ENCODE measurements around the gene CADPS2. TPM values are rescaled to one million over a fixed set of nuclear protein-coding genes. Genes with fewer than 3 reads are reported as not detected.

CADPS2 gene
- total and polyA plus RNA-seq, 2 donors (not counting 1 experiment from before 2014, with no cell fraction given), result not detected

DNA sequence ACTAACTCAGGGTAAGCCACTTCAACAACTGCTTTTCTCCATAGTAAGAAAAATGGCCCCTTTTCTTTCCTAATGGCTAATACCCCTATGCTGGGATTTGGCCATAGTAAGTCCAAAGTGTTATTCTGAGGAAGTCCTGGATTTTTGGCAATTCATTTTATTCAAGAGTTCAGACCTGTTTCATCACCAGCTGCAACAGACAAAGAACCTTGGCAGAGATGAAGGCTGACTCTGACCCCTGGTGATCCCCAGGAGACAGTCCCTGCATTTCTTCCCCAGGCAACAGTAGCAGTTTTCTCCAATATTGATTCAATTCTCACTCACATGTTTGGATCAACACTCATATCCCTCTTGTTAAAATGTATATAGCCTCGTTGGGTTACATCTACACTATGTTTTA, 332.5 kb downstream of the CADPS2 start:
- H3K9me3 Mint-ChIP-seq (ENCODE audit: insufficient read depth), result no peaks in the 10 kb centered on the region
- no peak for ATAC-seq (ENCODE audit: low read depth)
- Histone ChIP-seq H3K9me3 (ENCODE audit: control extremely low read depth in 1 of 3, control insufficient read depth in 2 of 3, insufficient read depth in 1 of 3, low read length in 2 of 3) (no peaks in the 10 kb centered on the region), H3K79me2 (ENCODE audit: control insufficient read depth, insufficient read depth, low read length) (no peaks in the 10 kb centered on the region), H3K27me3 (replicated peaks in 1 of 4; ENCODE audit: control extremely low read depth in 1 of 4, control insufficient read depth in 3 of 4, insufficient read depth in 4 of 4, low read length in 3 of 4) (no peaks in the 10 kb centered on the region), H3K4me1 (ENCODE audit: control insufficient read depth in 2 of 2, insufficient read depth in 2 of 2, low read length in 2 of 2) (no peaks in the 10 kb centered on the region), H2AFZ (ENCODE audit: insufficient read depth, low read depth, low read length, poor library complexity, severe bottlenecking) (no peak overlapping the region), H3K27ac (ENCODE audit: low read length in 2 of 2) (no peak overlapping the region), H3K4me3 (ENCODE audit: control extremely low read depth in 1 of 5, extremely low read depth in 1 of 5, insufficient read depth in 1 of 5, low read depth in 2 of 5, low read length in 4 of 5) (no peak overlapping the region), H3K36me3 (replicated peaks in 1 of 2; ENCODE audit: control extremely low read depth in 1 of 2, control insufficient read depth in 1 of 2, extremely low read depth in 1 of 2, insufficient read depth in 2 of 2, low read length in 1 of 2) (no peaks in the 10 kb centered on the region), H3K9ac (ENCODE audit: low read length) (no peak overlapping the region), H3K4me2 (replicated peaks; ENCODE audit: low read depth, low read length, poor library complexity, severe bottlenecking) (no peak overlapping the region), H4K20me1 (ENCODE audit: control insufficient read depth, insufficient read depth, low read length, poor library complexity, severe bottlenecking) (no peaks in the 10 kb centered on the region)
- ChIA-PET POLR2A (no interaction called here), CTCF (no interaction called here)
- TF ChIP-seq EZH2 (IDR thresholded peaks at IDR 0.05; ENCODE audit: borderline replicate concordance, insufficient read depth, low read depth, low read length, poor library complexity, severe bottlenecking), result no peak
- TF ChIP-seq, protein P1, sequence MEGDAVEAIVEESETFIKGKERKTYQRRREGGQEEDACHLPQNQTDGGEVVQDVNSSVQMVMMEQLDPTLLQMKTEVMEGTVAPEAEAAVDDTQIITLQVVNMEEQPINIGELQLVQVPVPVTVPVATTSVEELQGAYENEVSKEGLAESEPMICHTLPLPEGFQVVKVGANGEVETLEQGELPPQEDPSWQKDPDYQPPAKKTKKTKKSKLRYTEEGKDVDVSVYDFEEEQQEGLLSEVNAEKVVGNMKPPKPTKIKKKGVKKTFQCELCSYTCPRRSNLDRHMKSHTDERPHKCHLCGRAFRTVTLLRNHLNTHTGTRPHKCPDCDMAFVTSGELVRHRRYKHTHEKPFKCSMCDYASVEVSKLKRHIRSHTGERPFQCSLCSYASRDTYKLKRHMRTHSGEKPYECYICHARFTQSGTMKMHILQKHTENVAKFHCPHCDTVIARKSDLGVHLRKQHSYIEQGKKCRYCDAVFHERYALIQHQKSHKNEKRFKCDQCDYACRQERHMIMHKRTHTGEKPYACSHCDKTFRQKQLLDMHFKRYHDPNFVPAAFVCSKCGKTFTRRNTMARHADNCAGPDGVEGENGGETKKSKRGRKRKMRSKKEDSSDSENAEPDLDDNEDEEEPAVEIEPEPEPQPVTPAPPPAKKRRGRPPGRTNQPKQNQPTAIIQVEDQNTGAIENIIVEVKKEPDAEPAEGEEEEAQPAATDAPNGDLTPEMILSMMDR (IDR thresholded peaks at IDR 0.05), result no peak
- no CpG with 5 or more reads among the region's 1 CpG for WGBS (ENCODE audit: insufficient coverage)
- H3K27me3 Mint-ChIP-seq, result peaks cover under 1% of the 10 kb centered on the region
- H3K4me1 Mint-ChIP-seq, result no peaks in the 10 kb centered on the region
- intact Hi-C loops (cut with micrococcal nuclease), result no loop called here
- DNase-seq, result no peak
- no peak overlapping the region for H3K4me3 Mint-ChIP-seq
- H3K27ac Mint-ChIP-seq, result no peak overlapping the region

DNA sequence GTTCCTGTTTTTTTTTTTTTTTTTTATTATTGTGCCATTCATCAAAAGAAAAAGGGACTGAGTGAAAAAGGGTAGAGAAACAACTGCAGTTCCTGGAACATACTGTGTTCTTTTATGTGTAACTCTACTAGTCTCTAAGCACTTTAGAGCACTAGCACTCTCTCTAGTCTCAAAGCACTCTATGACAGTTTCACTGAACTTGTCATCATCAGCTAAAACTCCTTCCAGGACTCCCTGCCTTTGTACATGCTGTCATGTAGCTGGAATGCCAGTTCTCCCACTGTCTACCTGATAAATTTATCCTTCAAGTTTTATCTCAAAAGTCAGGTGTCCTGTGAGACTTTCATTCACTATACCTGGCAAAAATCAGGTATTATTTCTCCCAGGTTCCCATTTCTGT, 333.5 kb downstream of the CADPS2 start:
- Mint-ChIP-seq H3K9me3 (ENCODE audit: insufficient read depth) (no peaks in the 10 kb centered on the region), H3K4me3 (no peak overlapping the region), H3K4me1 (no peaks in the 10 kb centered on the region), H3K27ac (no peak overlapping the region), H3K27me3 (no peaks in the 10 kb centered on the region)
- no peak overlapping the region for H3K9ac ChIP-seq (ENCODE audit: low read length)
- ATAC-seq (ENCODE audit: low read depth) (no peak), DNase-seq (no peak)
- no peaks in the 10 kb centered on the region for H3K9me3 ChIP-seq (ENCODE audit: control extremely low read depth in 1 of 3, control insufficient read depth in 2 of 3, insufficient read depth in 1 of 3, low read length in 2 of 3)
- H3K27me3 ChIP-seq (replicated peaks in 1 of 4; ENCODE audit: control extremely low read depth in 1 of 4, control insufficient read depth in 3 of 4, insufficient read depth in 4 of 4, low read length in 3 of 4), result no peaks in the 10 kb centered on the region
- no peaks in the 10 kb centered on the region for H3K79me2 ChIP-seq (ENCODE audit: control insufficient read depth, insufficient read depth, low read length)
- TF ChIP-seq, protein P1 (IDR thresholded peaks at IDR 0.05), result no peak
- TF ChIP-seq EZH2 (IDR thresholded peaks at IDR 0.05; ENCODE audit: borderline replicate concordance, insufficient read depth, low read depth, low read length, poor library complexity, severe bottlenecking), result no peak
- H4K20me1 ChIP-seq (ENCODE audit: control insufficient read depth, insufficient read depth, low read length, poor library complexity, severe bottlenecking), result no peaks in the 10 kb centered on the region
- no peak overlapping the region for H3K4me3 ChIP-seq (ENCODE audit: control extremely low read depth in 1 of 5, extremely low read depth in 1 of 5, insufficient read depth in 1 of 5, low read depth in 2 of 5, low read length in 4 of 5)
- ChIA-PET CTCF (interaction anchor here (1.0 kb wide), 1 partner anchor 10 kb away, joined by 3 read pairs; no protein-coding TSS in a partner anchor), POLR2A (no interaction called here)
- no peaks in the 10 kb centered on the region for H3K36me3 ChIP-seq (replicated peaks in 1 of 2; ENCODE audit: control extremely low read depth in 1 of 2, control insufficient read depth in 1 of 2, extremely low read depth in 1 of 2, insufficient read depth in 2 of 2, low read length in 1 of 2)
- H3K27ac ChIP-seq (ENCODE audit: low read length in 2 of 2), result no peak overlapping the region
- no peak overlapping the region for H3K4me2 ChIP-seq (replicated peaks; ENCODE audit: low read depth, low read length, poor library complexity, severe bottlenecking)
- intact Hi-C loops (cut with micrococcal nuclease), result no loop called here
- H3K4me1 ChIP-seq (ENCODE audit: control insufficient read depth in 2 of 2, insufficient read depth in 2 of 2, low read length in 2 of 2), result no peaks in the 10 kb centered on the region
- no peak overlapping the region for H2AFZ ChIP-seq (ENCODE audit: insufficient read depth, low read depth, low read length, poor library complexity, severe bottlenecking)
